Measurements from ENCODE around the gene SNAPIN. TPM values are rescaled to one million over a fixed set of nuclear protein-coding genes. Genes with fewer than 3 reads are reported as not detected.

SNAPIN gene
- total RNA-seq, 1 experiment from 2014 or later = 29.0 TPM

- Mint-ChIP-seq H3K36me3 (ENCODE audit: insufficient read depth in 1 of 3, low read depth in 3 of 3) (peaks cover 28 to 49% (median 42%) of the 10 kb centered on the region in 3 experiments), H3K27me3 (ENCODE audit: low read depth) (no peaks in the 10 kb centered on the region), H3K9me3 (peaks cover 0 to 3% of the 10 kb centered on the region in 2 experiments; a peak in 1 of 5 replicates), H3K27ac (peak within 1 kb of the TSS; percentile 100), H3K4me1 (peaks cover 20 to 22% of the 10 kb centered on the region in 2 experiments), H3K4me3 (peak within 1 kb of the TSS; percentile 93 to 99)
- Histone ChIP-seq H4K5ac (ENCODE audit: insufficient read length, low read depth, low read length) (peak within 1 kb of the TSS; percentile 99), H2BK20ac (ENCODE audit: low read depth, low read length, poor library complexity, severe bottlenecking) (no peak within 1 kb of the TSS), H2BK120ac (ENCODE audit: low read depth, low read length, poor library complexity, severe bottlenecking) (peak within 1 kb of the TSS; percentile 99), H3K9me3 (ENCODE audit: control insufficient read depth, low read depth, low read length) (no peaks in the 10 kb centered on the region), H3K27ac (ENCODE audit: insufficient read length, low read depth, low read length) (peak within 1 kb of the TSS; percentile 97), H2AK5ac (ENCODE audit: insufficient read length, low read length) (no peak within 1 kb of the TSS), H3K79me2 (ENCODE audit: insufficient read depth, low read length) (peaks cover 4% of the 10 kb centered on the region; the same call in 1 of the 2 replicates), H3K23me2 (ENCODE audit: insufficient read length, low read depth, low read length, poor library complexity, severe bottlenecking) (peaks cover 12% of the 10 kb centered on the region), H3K27me3 (ENCODE audit: insufficient read depth, low read length) (no peaks in the 10 kb centered on the region), H2BK5ac (ENCODE audit: insufficient read length, low read length) (peak within 1 kb of the TSS; percentile 99), H3K4me1 (ENCODE audit: insufficient read depth, low read length) (no peaks in the 10 kb centered on the region), H3K79me1 (ENCODE audit: insufficient read depth, low read depth, low read length, poor library complexity, severe bottlenecking) (no peaks in the 10 kb centered on the region), H3K23ac (ENCODE audit: insufficient read length, low read depth, low read length) (no peak within 1 kb of the TSS), H4K20me1 (ENCODE audit: control insufficient read depth, insufficient read depth, insufficient read length) (no peaks in the 10 kb centered on the region), H4K8ac (replicated peaks; ENCODE audit: insufficient read length, low read depth, low read length) (peak within 1 kb of the TSS; percentile 97), H2AFZ (ENCODE audit: low read length) (no peak within 1 kb of the TSS), H3K9ac (ENCODE audit: extremely low read depth, insufficient read length, low read length) (peak within 1 kb of the TSS; percentile 100), H3K14ac (ENCODE audit: insufficient read depth, low read length) (peak within 1 kb of the TSS; percentile 100), H2BK15ac (ENCODE audit: low read depth, low read length) (0 out of 2 replicates have a peak within 1 kb of the TSS, but pooled peaks have one; percentile 82), H3K4ac (ENCODE audit: low read depth, low read length) (peak within 1 kb of the TSS; percentile 92; the same call in 1 of the 2 replicates), H3K4me2 (ENCODE audit: insufficient read depth, insufficient read length, low read length) (peak within 1 kb of the TSS; percentile 69), H4K91ac (ENCODE audit: insufficient read length, low read depth, low read length) (peak within 1 kb of the TSS; percentile 98), H3K56ac (ENCODE audit: insufficient read length, low read depth, low read length) (peak within 1 kb of the TSS; percentile 91), H3K18ac (ENCODE audit: insufficient read length, low read depth, low read length) (peak within 1 kb of the TSS; percentile 100), H2BK12ac (ENCODE audit: insufficient read length, low read depth, low read length) (peak within 1 kb of the TSS; percentile 94), H3T11ph (ENCODE audit: low read length) (peak within 1 kb of the TSS; percentile 94)
- WGBS (ENCODE audit: extremely low coverage, insufficient read length, low lambda C conversion rate) = no CpG with 5 or more reads among the region's 65 CpGs
- TF ChIP-seq CTCF (conservative IDR thresholded peaks at IDR 0.05) = no peak
- peak; percentile 98 for DNase-seq
These were observed 24.5 kb upstream of the SNAPIN start, which contains the start of gene CHTOP for GRCh38 chr1:153633754-153634665. Gene CHTOP (plus strand): TSS chr1:153634066. CDS start chr1:153636589, 2,523 bp downstream.

All from H9 (cell line).